ENCODE data around the gene GALK2. TPM values are rescaled to one million over a fixed set of nuclear protein-coding genes. Genes with fewer than 3 reads are reported as not detected.
"Not testable (repeated sequence)": the region's sequence is repeated elsewhere in the genome, so short reads cannot be mapped to it uniquely, and the experiment has no call there.

The GALK2 gene
- total and polyA plus RNA-seq, 2 experiments from 2014 or later = 25.3 to 31.4 TPM

- TF ChIP-seq EZH2 (IDR thresholded peaks at IDR 0.05; ENCODE audit: borderline replicate concordance) (no peak), EZH2phosphoT487 (IDR thresholded peaks at IDR 0.05; ENCODE audit: low read depth, severe bottlenecking, unreplicated experiment) (no peak)
- TF ChIP-seq, protein P1, sequence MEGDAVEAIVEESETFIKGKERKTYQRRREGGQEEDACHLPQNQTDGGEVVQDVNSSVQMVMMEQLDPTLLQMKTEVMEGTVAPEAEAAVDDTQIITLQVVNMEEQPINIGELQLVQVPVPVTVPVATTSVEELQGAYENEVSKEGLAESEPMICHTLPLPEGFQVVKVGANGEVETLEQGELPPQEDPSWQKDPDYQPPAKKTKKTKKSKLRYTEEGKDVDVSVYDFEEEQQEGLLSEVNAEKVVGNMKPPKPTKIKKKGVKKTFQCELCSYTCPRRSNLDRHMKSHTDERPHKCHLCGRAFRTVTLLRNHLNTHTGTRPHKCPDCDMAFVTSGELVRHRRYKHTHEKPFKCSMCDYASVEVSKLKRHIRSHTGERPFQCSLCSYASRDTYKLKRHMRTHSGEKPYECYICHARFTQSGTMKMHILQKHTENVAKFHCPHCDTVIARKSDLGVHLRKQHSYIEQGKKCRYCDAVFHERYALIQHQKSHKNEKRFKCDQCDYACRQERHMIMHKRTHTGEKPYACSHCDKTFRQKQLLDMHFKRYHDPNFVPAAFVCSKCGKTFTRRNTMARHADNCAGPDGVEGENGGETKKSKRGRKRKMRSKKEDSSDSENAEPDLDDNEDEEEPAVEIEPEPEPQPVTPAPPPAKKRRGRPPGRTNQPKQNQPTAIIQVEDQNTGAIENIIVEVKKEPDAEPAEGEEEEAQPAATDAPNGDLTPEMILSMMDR (IDR thresholded peaks at IDR 0.05; ENCODE audit: poor library complexity) = no peak
- Histone ChIP-seq H4K20me1 (ENCODE audit: insufficient read depth, poor library complexity, severe bottlenecking) (no peaks in the 10 kb centered on the region), H3K9me3 (ENCODE audit: low read depth) (no peaks in the 10 kb centered on the region), H3K4me2 (no peak overlapping the region), H3K79me2 (peaks cover 42% of the 10 kb centered on the region), H3K27me3 (no peaks in the 10 kb centered on the region), H2AFZ (no peak overlapping the region), H3K27ac (no peak overlapping the region), H3K4me1 (ENCODE audit: insufficient read depth) (peaks cover 8% of the 10 kb centered on the region), H3K4me3 (no peak overlapping the region), H3K9me2 (replicated peaks; ENCODE audit: insufficient read depth) (no peaks in the 10 kb centered on the region), H3K36me3 (replicated peaks; ENCODE audit: insufficient read depth, low read depth) (no peaks in the 10 kb centered on the region)
- 97% methylated on average over 4 of the region's 4 CpGs for WGBS (ENCODE audit: low lambda C conversion rate, missing lambda C conversion rate)
- no peak for DNase-seq (ENCODE audit: low spot score)
These were observed 26.8 kb downstream of the GALK2 start for GRCh38 chr15:49196856-49197255.

DNA sequence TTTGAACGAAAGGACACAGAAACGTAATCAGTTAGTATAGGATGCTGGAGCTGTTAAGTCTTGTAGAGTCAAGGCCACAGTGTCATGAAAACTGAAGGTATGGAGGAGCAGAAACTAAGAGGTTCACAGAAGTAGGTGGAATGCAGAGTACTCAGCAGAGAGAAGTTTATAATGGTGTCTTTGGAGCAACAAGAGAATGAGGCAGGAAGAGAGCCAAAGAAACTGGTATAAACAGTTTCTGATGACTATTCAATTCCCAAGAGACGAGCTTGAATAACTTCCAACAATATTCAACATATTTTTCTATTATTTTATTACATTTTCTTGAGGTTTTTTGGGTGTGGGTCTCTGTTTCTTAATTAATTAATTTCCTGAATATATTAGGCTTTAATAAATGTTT, 29.6 kb downstream of the GALK2 start:
- H4K20me1 ChIP-seq (ENCODE audit: insufficient read depth, poor library complexity, severe bottlenecking) = no peaks in the 10 kb centered on the region
- 97% methylated on average over 3 of the region's 3 CpGs for WGBS (ENCODE audit: low lambda C conversion rate, missing lambda C conversion rate)
- H3K36me3 ChIP-seq (replicated peaks; ENCODE audit: insufficient read depth, low read depth) = no peaks in the 10 kb centered on the region
- TF ChIP-seq EZH2phosphoT487 (IDR thresholded peaks at IDR 0.05; ENCODE audit: low read depth, severe bottlenecking, unreplicated experiment) = no peak
- TF ChIP-seq, protein P1 (IDR thresholded peaks at IDR 0.05; ENCODE audit: poor library complexity) = no peak
- TF ChIP-seq EZH2 (IDR thresholded peaks at IDR 0.05; ENCODE audit: borderline replicate concordance) = no peak
- H3K4me2 ChIP-seq = no peak overlapping the region
- no peak overlapping the region for H3K27ac ChIP-seq
- DNase-seq (ENCODE audit: low spot score) = no peak
- H3K27me3 ChIP-seq = no peaks in the 10 kb centered on the region
- H3K4me3 ChIP-seq = no peak overlapping the region
- H2AFZ ChIP-seq = no peak overlapping the region
- no peaks in the 10 kb centered on the region for H3K9me2 ChIP-seq (replicated peaks; ENCODE audit: insufficient read depth)
- H3K9me3 ChIP-seq (ENCODE audit: low read depth) = no peaks in the 10 kb centered on the region
- H3K79me2 ChIP-seq = peaks cover 24% of the 10 kb centered on the region
- peaks cover 8% of the 10 kb centered on the region for H3K4me1 ChIP-seq (ENCODE audit: insufficient read depth)

DNA sequence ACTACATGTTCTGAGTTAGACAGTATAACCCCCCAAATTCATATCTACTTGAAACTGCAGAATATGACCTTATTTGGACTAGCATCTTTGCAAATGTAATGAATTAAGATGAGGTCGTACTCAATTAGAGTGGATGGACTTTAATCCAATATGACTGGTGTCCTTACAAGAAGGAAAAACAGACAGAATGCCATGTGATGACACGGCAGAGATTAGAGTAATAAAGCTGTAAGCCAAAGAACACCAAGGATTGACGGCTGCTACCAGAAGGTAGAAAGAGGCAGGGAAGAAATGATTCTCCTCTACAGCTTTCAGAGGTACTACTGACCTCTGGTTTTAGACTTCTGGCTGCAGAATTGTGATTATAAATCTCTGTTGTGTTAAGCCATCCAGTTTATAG, 30.3 kb downstream of the GALK2 start:
- 94% methylated on average over 3 of the region's 3 CpGs for whole genome bisulfite sequencing (ENCODE audit: low lambda C conversion rate, missing lambda C conversion rate)
- no peak overlapping the region for H3K4me2 ChIP-seq
- H3K9me3 ChIP-seq (ENCODE audit: low read depth) = no peaks in the 10 kb centered on the region
- no peaks in the 10 kb centered on the region for H3K36me3 ChIP-seq (replicated peaks; ENCODE audit: insufficient read depth, low read depth)
- TF ChIP-seq EZH2 (IDR thresholded peaks at IDR 0.05; ENCODE audit: borderline replicate concordance) = no peak
- TF ChIP-seq EZH2phosphoT487 (IDR thresholded peaks at IDR 0.05; ENCODE audit: low read depth, severe bottlenecking, unreplicated experiment) = no peak
- TF ChIP-seq, protein P1 (IDR thresholded peaks at IDR 0.05; ENCODE audit: poor library complexity) = no peak
- no peaks in the 10 kb centered on the region for H4K20me1 ChIP-seq (ENCODE audit: insufficient read depth, poor library complexity, severe bottlenecking)
- no peak for DNase-seq (ENCODE audit: low spot score)
- H3K4me3 ChIP-seq = no peak overlapping the region
- H3K27me3 ChIP-seq = no peaks in the 10 kb centered on the region
- no peak overlapping the region for H2AFZ ChIP-seq
- H3K79me2 ChIP-seq = peaks cover 24% of the 10 kb centered on the region
- no peaks in the 10 kb centered on the region for H3K9me2 ChIP-seq (replicated peaks; ENCODE audit: insufficient read depth)
- peaks cover 8% of the 10 kb centered on the region for H3K4me1 ChIP-seq (ENCODE audit: insufficient read depth)
- H3K27ac ChIP-seq = no peak overlapping the region

DNA sequence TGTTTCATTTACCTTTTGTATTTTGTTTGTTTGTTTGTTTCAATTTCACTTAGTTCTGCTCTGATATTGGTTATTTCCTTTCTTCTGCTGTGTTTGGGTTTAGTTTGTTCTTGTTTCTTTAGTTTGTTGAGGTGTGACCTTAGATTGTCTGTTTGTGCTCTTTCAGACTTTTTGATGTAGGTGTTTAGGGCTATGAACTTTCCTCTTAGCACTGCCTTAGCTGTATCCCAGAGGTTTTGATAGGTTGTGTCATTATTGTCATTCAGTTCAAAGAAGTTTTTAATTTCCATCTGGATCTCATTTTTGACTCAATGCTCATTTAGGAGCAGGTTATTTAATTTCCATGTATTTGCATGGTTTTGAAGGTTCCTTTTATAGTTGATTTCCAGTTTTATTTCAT, 38.1 kb downstream of the GALK2 start:
- H4K20me1 ChIP-seq (ENCODE audit: insufficient read depth, poor library complexity, severe bottlenecking); H3K4me3 ChIP-seq; H3K27ac ChIP-seq; H3K9me2 ChIP-seq (replicated peaks; ENCODE audit: insufficient read depth); H3K27me3 ChIP-seq; H3K36me3 ChIP-seq (replicated peaks; ENCODE audit: insufficient read depth, low read depth); H3K9me3 ChIP-seq (ENCODE audit: low read depth); H3K4me1 ChIP-seq (ENCODE audit: insufficient read depth); DNase-seq (ENCODE audit: low spot score); H2AFZ ChIP-seq; H3K4me2 ChIP-seq: not testable (repeated sequence)
- peaks cover 51% of the 10 kb centered on the region for H3K79me2 ChIP-seq

Data from hepatocyte (in vitro differentiated cells).